GM12892 (cell line): ENCODE data around the gene NCOR1.

ENCODE experiments used
- POLR2A ChIP-seq: IDR thresholded peaks from 2 replicates; pipeline ENCODE4 v1.6.1; 2011; ENCODE audit warnings: low read depth, low read length, control low read depth
- POLR2AphosphoS5 ChIP-seq: IDR thresholded peaks from 2 replicates; pipeline ENCODE4 v1.6.1; 2011; ENCODE audit warnings: low read depth, low read length, control low read depth

DNA sequence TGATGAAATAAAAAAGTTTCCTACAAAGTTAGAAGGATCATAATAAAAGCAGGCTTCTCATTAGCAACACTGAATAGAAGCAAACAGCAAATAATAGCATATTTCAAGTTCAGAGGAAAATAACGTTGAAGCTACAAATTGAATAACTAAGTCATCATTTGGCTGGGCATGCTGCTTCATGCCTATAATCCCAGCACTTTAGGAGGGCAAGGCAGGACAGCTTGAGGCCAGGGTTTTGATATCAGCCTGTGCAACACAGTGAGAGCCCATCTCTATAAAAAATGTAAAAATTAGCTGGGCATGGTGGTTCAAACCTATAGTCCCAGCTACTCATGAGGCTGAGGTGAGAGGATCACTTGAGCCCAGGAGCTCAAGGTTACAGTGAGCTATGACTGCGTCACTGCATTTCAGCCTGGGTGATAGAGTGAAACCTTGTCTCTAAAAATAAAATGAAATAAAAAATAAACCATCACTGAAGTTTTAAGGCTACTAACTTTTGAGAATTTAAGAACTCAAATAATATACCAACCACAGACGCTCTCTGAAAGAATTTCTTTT is 25.5 kb downstream of the NCOR1 start:
- TF ChIP-seq POLR2AphosphoS5 (no peak), POLR2A (no peak)
